Tibial artery (tissue), 4 donors: ENCODE data around the gene CDCP1.

Experiments used
- DNase-seq, 2 donors: peaks; one replicate each; pipeline ENCODE4 v3.0.0-alpha.2; 2019
- H3K27ac ChIP-seq, 2 donors: fragments of 200-600 bp; sonication (generic) in 1 of 2; 1 replicate in 1 of 2; 2 replicates in 1 of 2; pipeline ENCODE4 v1.5.1; 2018 to 2019; ENCODE audit warnings: mild to moderate bottlenecking in 1 of 2
- H3K27me3 ChIP-seq, 2 donors: fragments of 200-600 bp; sonication (generic) in 1 of 2; one replicate each; pipeline versions ENCODE4 v1.5.1 to v1.6.0; 2016 to 2019
- H3K36me3 ChIP-seq, 3 donors: fragments of 200-600 bp; sonication (generic) in 2 of 3; one replicate each; pipeline ENCODE4 v1.5.1; 2016 to 2019; ENCODE audit warnings: mild to moderate bottlenecking in 2 of 3
- H3K4me1 ChIP-seq, 4 donors: fragments of 200-600 bp; sonication (generic) in 2 of 4; 1 replicate in 3 of 4; 2 replicates in 1 of 4; pipeline ENCODE4 v1.5.1; 2016 to 2019
- H3K4me3 ChIP-seq, 2 donors: fragments of 200-600 bp; sonication (generic) in 1 of 2; 1 replicate in 1 of 2; 2 replicates in 1 of 2; pipeline ENCODE4 v1.5.1; 2018 to 2019; ENCODE audit warnings: mild to moderate bottlenecking in 2 of 2
- H3K9me3 ChIP-seq, 3 donors: fragments of 200-600 bp; sonication (generic) in 1 of 3; one replicate each; pipeline ENCODE4 v1.5.1; 2016 to 2019
- CTCF ChIP-seq, 2 experiments: fragments of 200-600 bp in 1 of 2; fragments of 450-650 bp in 1 of 2; IDR thresholded peaks; one replicate each; pipeline ENCODE4 v1.5.1; 2017 to 2019; ENCODE audit warnings: antibody characterized with exemption in 2 of 2, mild to moderate bottlenecking in 1 of 2, moderate library complexity in 1 of 2
- intact Hi-C: fragments of 100-400 bp; cut with DNase I; formaldehyde crosslinking; loops from one replicate; pipeline ENCODE4 v1.15.0; 2023; ENCODE audit warnings: low total_unique reads

Gene CDCP1

GRCh38 chr3:45116350-45116749 lies 29.8 kb downstream of the CDCP1 start:
- Histone ChIP-seq H3K36me3 (no peaks in the 10 kb centered on the region), H3K4me3 (no peak overlapping the region), H3K4me1 (peaks cover 0 to 6% (median 0%) of the 10 kb centered on the region in 4 donors), H3K9me3 (no peaks in the 10 kb centered on the region), H3K27me3 (no peaks in the 10 kb centered on the region), H3K27ac (no peak overlapping the region)
- DNase-seq = no peak
- intact Hi-C loops = no loop called here
- TF ChIP-seq CTCF (IDR thresholded peaks at IDR 0.05) = no peak

- no peak overlapping the region for H3K27ac ChIP-seq
- H3K27me3 ChIP-seq = no peaks in the 10 kb centered on the region
- H3K4me1 ChIP-seq = peaks cover 0 to 6% (median 0%) of the 10 kb centered on the region in 4 donors
- H3K9me3 ChIP-seq = no peaks in the 10 kb centered on the region
- H3K4me3 ChIP-seq = no peak overlapping the region
- no peak for DNase-seq
- H3K36me3 ChIP-seq = peaks cover 0 to 10% (median 0%) of the 10 kb centered on the region in 3 donors
- intact Hi-C loops = no loop called here
- TF ChIP-seq CTCF (IDR thresholded peaks at IDR 0.05) = no peak
These were observed 32.5 kb downstream of the CDCP1 start for GRCh38 chr3:45113625-45114050.

GRCh38 chr3:45112939-45113338 lies 33.2 kb downstream of the CDCP1 start:
- H3K4me3 ChIP-seq = no peak overlapping the region
- intact Hi-C loops = no loop called here
- no peak for TF ChIP-seq CTCF (IDR thresholded peaks at IDR 0.05)
- no peaks in the 10 kb centered on the region for H3K27me3 ChIP-seq
- peaks cover 0 to 6% (median 0%) of the 10 kb centered on the region in 4 donors for H3K4me1 ChIP-seq
- no peaks in the 10 kb centered on the region for H3K9me3 ChIP-seq
- no peak overlapping the region for H3K27ac ChIP-seq
- no peak for DNase-seq
- H3K36me3 ChIP-seq = peaks cover 0 to 10% (median 0%) of the 10 kb centered on the region in 3 donors

GRCh38 chr3:45110509-45110833 lies 35.7 kb downstream of the CDCP1 start:
- H3K27me3 ChIP-seq = no peaks in the 10 kb centered on the region
- H3K27ac ChIP-seq = no peak overlapping the region
- intact Hi-C loops = no loop called here
- TF ChIP-seq CTCF (IDR thresholded peaks at IDR 0.05) = no peak
- no peaks in the 10 kb centered on the region for H3K9me3 ChIP-seq
- H3K4me1 ChIP-seq = peaks cover 0 to 6% (median 0%) of the 10 kb centered on the region in 4 donors
- no peak overlapping the region for H3K4me3 ChIP-seq
- peaks cover 0 to 17% (median 0%) of the 10 kb centered on the region in 3 donors for H3K36me3 ChIP-seq
- DNase-seq = no peak

- Histone ChIP-seq H3K4me1 (peaks cover 0 to 6% (median 0%) of the 10 kb centered on the region in 4 donors), H3K9me3 (no peaks in the 10 kb centered on the region), H3K27ac (no peak overlapping the region), H3K4me3 (no peak overlapping the region), H3K36me3 (peaks cover 0 to 17% (median 0%) of the 10 kb centered on the region in 3 donors), H3K27me3 (no peaks in the 10 kb centered on the region)
- intact Hi-C loops = no loop called here
- no peak for DNase-seq
- TF ChIP-seq CTCF (IDR thresholded peaks at IDR 0.05) = no peak
These were observed 36.2 kb downstream of the CDCP1 start for GRCh38 chr3:45109771-45110508.
